ENCODE data around the gene IGF2BP2. TPM values are rescaled to one million over a fixed set of nuclear protein-coding genes. Genes with fewer than 3 reads are reported as not detected.

The IGF2BP2 gene
- total and polyA plus RNA-seq, 2 of the 8 experiments (the other 6 are each of a cell fraction or from before 2014, with no cell fraction given) = 7.4 to 121 TPM

DNA sequence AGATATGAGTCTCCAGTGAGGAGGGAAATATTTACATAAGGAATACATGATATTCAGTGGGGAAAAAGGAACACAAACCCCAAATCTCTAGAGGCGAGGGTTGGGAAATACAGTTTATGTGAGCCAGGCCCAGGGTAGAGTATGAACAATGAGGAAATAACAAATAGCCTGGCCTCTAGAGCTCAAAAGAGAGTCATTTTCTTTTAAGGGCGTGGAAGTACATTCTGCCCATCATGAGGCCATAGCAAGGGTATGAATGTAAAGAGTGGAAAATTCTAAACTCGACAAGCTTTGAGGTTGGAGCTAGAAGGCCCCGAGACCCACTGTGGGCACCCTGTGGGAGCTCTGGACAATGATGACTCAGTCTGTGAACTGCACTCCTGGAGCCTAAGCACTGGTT, 27.8 kb upstream of the IGF2BP2 start (continued):
- TF ChIP-seq CBX5 (IDR thresholded peaks at IDR 0.05; ENCODE audit: low read depth, low read length) (no peak), BACH1 (IDR thresholded peaks at IDR 0.05; ENCODE audit: low read length) (no peak), CREB1 (IDR thresholded peaks at IDR 0.05) (no peak), TAF1 (IDR thresholded peaks at IDR 0.05; ENCODE audit: low read depth, low read length) (no peak), NRF1 (IDR thresholded peaks at IDR 0.05; ENCODE audit: low read depth, low read length) (no peak), RAD21 (IDR thresholded peaks at IDR 0.05 in 1 of 2, conservative IDR thresholded peaks at IDR 0.05 in 1 of 2; ENCODE audit: low read depth in 2 of 2, low read length in 2 of 2) (no peak)
- TF ChIP-seq, protein P1, sequence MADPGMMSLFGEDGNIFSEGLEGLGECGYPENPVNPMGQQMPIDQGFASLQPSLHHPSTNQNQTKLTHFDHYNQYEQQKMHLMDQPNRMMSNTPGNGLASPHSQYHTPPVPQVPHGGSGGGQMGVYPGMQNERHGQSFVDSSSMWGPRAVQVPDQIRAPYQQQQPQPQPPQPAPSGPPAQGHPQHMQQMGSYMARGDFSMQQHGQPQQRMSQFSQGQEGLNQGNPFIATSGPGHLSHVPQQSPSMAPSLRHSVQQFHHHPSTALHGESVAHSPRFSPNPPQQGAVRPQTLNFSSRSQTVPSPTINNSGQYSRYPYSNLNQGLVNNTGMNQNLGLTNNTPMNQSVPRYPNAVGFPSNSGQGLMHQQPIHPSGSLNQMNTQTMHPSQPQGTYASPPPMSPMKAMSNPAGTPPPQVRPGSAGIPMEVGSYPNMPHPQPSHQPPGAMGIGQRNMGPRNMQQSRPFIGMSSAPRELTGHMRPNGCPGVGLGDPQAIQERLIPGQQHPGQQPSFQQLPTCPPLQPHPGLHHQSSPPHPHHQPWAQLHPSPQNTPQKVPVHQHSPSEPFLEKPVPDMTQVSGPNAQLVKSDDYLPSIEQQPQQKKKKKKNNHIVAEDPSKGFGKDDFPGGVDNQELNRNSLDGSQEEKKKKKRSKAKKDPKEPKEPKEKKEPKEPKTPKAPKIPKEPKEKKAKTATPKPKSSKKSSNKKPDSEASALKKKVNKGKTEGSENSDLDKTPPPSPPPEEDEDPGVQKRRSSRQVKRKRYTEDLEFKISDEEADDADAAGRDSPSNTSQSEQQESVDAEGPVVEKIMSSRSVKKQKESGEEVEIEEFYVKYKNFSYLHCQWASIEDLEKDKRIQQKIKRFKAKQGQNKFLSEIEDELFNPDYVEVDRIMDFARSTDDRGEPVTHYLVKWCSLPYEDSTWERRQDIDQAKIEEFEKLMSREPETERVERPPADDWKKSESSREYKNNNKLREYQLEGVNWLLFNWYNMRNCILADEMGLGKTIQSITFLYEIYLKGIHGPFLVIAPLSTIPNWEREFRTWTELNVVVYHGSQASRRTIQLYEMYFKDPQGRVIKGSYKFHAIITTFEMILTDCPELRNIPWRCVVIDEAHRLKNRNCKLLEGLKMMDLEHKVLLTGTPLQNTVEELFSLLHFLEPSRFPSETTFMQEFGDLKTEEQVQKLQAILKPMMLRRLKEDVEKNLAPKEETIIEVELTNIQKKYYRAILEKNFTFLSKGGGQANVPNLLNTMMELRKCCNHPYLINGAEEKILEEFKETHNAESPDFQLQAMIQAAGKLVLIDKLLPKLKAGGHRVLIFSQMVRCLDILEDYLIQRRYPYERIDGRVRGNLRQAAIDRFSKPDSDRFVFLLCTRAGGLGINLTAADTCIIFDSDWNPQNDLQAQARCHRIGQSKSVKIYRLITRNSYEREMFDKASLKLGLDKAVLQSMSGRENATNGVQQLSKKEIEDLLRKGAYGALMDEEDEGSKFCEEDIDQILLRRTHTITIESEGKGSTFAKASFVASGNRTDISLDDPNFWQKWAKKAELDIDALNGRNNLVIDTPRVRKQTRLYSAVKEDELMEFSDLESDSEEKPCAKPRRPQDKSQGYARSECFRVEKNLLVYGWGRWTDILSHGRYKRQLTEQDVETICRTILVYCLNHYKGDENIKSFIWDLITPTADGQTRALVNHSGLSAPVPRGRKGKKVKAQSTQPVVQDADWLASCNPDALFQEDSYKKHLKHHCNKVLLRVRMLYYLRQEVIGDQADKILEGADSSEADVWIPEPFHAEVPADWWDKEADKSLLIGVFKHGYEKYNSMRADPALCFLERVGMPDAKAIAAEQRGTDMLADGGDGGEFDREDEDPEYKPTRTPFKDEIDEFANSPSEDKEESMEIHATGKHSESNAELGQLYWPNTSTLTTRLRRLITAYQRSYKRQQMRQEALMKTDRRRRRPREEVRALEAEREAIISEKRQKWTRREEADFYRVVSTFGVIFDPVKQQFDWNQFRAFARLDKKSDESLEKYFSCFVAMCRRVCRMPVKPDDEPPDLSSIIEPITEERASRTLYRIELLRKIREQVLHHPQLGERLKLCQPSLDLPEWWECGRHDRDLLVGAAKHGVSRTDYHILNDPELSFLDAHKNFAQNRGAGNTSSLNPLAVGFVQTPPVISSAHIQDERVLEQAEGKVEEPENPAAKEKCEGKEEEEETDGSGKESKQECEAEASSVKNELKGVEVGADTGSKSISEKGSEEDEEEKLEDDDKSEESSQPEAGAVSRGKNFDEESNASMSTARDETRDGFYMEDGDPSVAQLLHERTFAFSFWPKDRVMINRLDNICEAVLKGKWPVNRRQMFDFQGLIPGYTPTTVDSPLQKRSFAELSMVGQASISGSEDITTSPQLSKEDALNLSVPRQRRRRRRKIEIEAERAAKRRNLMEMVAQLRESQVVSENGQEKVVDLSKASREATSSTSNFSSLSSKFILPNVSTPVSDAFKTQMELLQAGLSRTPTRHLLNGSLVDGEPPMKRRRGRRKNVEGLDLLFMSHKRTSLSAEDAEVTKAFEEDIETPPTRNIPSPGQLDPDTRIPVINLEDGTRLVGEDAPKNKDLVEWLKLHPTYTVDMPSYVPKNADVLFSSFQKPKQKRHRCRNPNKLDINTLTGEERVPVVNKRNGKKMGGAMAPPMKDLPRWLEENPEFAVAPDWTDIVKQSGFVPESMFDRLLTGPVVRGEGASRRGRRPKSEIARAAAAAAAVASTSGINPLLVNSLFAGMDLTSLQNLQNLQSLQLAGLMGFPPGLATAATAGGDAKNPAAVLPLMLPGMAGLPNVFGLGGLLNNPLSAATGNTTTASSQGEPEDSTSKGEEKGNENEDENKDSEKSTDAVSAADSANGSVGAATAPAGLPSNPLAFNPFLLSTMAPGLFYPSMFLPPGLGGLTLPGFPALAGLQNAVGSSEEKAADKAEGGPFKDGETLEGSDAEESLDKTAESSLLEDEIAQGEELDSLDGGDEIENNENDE (IDR thresholded peaks at IDR 0.05; ENCODE audit: insufficient replicate concordance, low read length) = no peak

Data from H1 (cell line).